Caco-2 (cell line): ENCODE data around the gene C15orf40. TPM values are rescaled to one million over a fixed set of nuclear protein-coding genes. Genes with fewer than 3 reads are reported as not detected.
A peak's percentile ranks its signal among the peaks of the same experiment; 100 is the strongest.
"Not testable (repeated sequence)": the region's sequence is repeated elsewhere in the genome, so short reads cannot be mapped to it uniquely, and the experiment has no call there.

Experiments
- BruUV-seq: library from RNA; stranded (reverse); fragments of 400-500 nt; replicated peaks from 2 replicates; lab custom pipeline; 2021; lab: Mats Ljungman, UMichigan
- CTCF ChIA-PET: fragments of 300-600 bp; sonication (Branson Sonifier 250); formaldehyde crosslinking; loops from one replicate; lab custom pipeline; 2022; ENCODE audit warnings: antibody characterized with exemption; lab: Charles Lee
- POLR2A ChIA-PET: fragments of 300-600 bp; sonication (Branson Sonifier 250); formaldehyde crosslinking; loops from one replicate; lab custom pipeline; 2022; ENCODE audit warnings: antibody characterized with exemption; lab: Charles Lee
- DNase-seq, 2 experiments: peaks; one replicate each; pipeline versions ENCODE4 v3.0.0 to v3.0.0-alpha.2; 2020 to 2022
- H3K27me3 ChIP-seq: replicated peaks from 2 replicates; pipeline ENCODE4 v1.6.0; 2011; ENCODE audit warnings: low read length; ENCODE audit not compliant: control insufficient read depth, insufficient read depth
- H3K36me3 ChIP-seq: 2 replicates; pipeline ENCODE4 v1.5.1; 2011; ENCODE audit warnings: low read length; ENCODE audit not compliant: control insufficient read depth, insufficient read depth
- H3K4me1 ChIP-seq: fragments of 250-450 bp; sonication (Bioruptor Pico); 2 replicates; pipeline ENCODE4 v1.5.1; 2020; ENCODE audit warnings: mild to moderate bottlenecking
- H3K4me3 ChIP-seq: 2 replicates; pipeline ENCODE4 v1.5.1; 2011; ENCODE audit warnings: low read depth, mild to moderate bottlenecking, control low read depth, low read length
- H3K9me3 ChIP-seq: fragments of 250-450 bp; sonication (Bioruptor Pico); 2 replicates; pipeline ENCODE4 v1.5.1; 2020; ENCODE audit warnings: mild to moderate bottlenecking, moderate library complexity
- H3K27ac Mint-ChIP-seq: one replicate; pipeline ENCODE4 v1.8.0; 2022; ENCODE audit warnings: mixed read lengths; ENCODE audit not compliant: unreplicated experiment
- H3K27me3 Mint-ChIP-seq: one replicate; pipeline ENCODE4 v1.8.0; 2022; ENCODE audit warnings: mixed read lengths; ENCODE audit not compliant: insufficient read depth, unreplicated experiment
- H3K36me3 Mint-ChIP-seq: one replicate; pipeline ENCODE4 v1.8.0; 2022; ENCODE audit warnings: mild to moderate bottlenecking, mixed read lengths; ENCODE audit not compliant: insufficient read depth, unreplicated experiment
- H3K4me1 Mint-ChIP-seq: one replicate; pipeline ENCODE4 v1.8.0; 2022; ENCODE audit warnings: low read depth, mixed read lengths; ENCODE audit not compliant: unreplicated experiment
- H3K4me3 Mint-ChIP-seq: one replicate; pipeline ENCODE4 v1.8.0; 2022; ENCODE audit warnings: mild to moderate bottlenecking, moderate library complexity, mixed read lengths; ENCODE audit not compliant: unreplicated experiment
- H3K9me3 Mint-ChIP-seq: one replicate; pipeline ENCODE4 v1.8.0; 2022; ENCODE audit warnings: mixed read lengths; ENCODE audit not compliant: unreplicated experiment
- intact Hi-C: fragments of 100-400 bp; cut with micrococcal nuclease; formaldehyde crosslinking; loops from one replicate; pipeline ENCODE4 v1.10.0; 2022; ENCODE audit not compliant: unreplicated experiment
- total RNA-seq: library from RNA; stranded (reverse); gene quantifications from 2 replicates; pipeline ENCODE4 v1.2.3, GENCODE V29; 2022
- TF ChIP-seq, protein P1 (sequence below), 2 experiments: fragments of 200-600 bp in 1 of 2; IDR thresholded peaks; 1 replicate in 1 of 2; 2 replicates in 1 of 2; pipeline versions ENCODE4 v1.5.1 to v1.8.0; 2011 to 2022; ENCODE audit warnings: antibody characterized with exemption in 1 of 2, control low read depth in 1 of 2, inconsistent platforms in 1 of 2, low read depth in 1 of 2, low read length in 1 of 2, mild to moderate bottlenecking in 1 of 2, moderate library complexity in 1 of 2; ENCODE audit not compliant: insufficient read depth in 1 of 2, severe bottlenecking in 1 of 2, unreplicated experiment in 1 of 2

C15orf40 gene
- total RNA-seq, 1 experiment from 2014 or later, result 27.2 TPM

DNA sequence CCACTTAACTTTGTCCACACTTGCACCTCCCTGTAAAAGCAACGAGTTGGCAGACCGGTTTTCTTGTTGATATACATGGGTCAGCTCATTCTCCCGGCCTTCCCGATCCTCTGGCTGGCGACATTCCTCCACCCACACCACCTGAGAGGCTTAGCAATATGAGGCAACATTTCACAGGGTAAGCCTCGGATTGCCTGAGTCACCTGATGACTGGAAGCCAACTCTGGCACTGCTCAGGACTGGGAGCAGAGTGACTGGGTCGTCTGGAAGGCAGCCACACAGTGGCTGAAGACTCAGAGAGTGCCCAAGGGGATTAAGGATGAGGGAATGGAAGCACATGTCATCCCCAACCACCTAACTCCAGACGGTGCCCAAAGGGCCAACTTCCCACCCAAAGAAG is 68.7 kb downstream of the C15orf40 start:
- peaks cover 18% of the 10 kb centered on the region for H3K27me3 Mint-ChIP-seq
- Histone ChIP-seq H3K36me3 (no peaks in the 10 kb centered on the region), H3K27me3 (no peaks in the 10 kb centered on the region), H3K4me3 (no peak overlapping the region), H3K4me1 (no peaks in the 10 kb centered on the region), H3K9me3 (no peaks in the 10 kb centered on the region)
- CTCF ChIA-PET, result interaction anchor here (1.0 kb wide), 2 partner anchors 68 to 93 kb away, joined by 3 read pairs; no protein-coding TSS in a partner anchor
- DNase-seq, result peak; percentile 50 to 56
- no peak overlapping the region for H3K27ac Mint-ChIP-seq
- intact Hi-C loops, result no loop called here
- no peaks in the 10 kb centered on the region for H3K36me3 Mint-ChIP-seq
- no peak overlapping the region for H3K4me3 Mint-ChIP-seq
- POLR2A ChIA-PET, result interaction anchor here (0.5 kb wide), 1 partner anchor 12 kb away, joined by 4 read pairs; no protein-coding TSS in a partner anchor
- no peaks in the 10 kb centered on the region for H3K4me1 Mint-ChIP-seq
- TF ChIP-seq, protein P1, sequence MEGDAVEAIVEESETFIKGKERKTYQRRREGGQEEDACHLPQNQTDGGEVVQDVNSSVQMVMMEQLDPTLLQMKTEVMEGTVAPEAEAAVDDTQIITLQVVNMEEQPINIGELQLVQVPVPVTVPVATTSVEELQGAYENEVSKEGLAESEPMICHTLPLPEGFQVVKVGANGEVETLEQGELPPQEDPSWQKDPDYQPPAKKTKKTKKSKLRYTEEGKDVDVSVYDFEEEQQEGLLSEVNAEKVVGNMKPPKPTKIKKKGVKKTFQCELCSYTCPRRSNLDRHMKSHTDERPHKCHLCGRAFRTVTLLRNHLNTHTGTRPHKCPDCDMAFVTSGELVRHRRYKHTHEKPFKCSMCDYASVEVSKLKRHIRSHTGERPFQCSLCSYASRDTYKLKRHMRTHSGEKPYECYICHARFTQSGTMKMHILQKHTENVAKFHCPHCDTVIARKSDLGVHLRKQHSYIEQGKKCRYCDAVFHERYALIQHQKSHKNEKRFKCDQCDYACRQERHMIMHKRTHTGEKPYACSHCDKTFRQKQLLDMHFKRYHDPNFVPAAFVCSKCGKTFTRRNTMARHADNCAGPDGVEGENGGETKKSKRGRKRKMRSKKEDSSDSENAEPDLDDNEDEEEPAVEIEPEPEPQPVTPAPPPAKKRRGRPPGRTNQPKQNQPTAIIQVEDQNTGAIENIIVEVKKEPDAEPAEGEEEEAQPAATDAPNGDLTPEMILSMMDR (IDR thresholded peaks at IDR 0.05; ENCODE audit: insufficient read depth in 1 of 2, low read depth in 1 of 2, low read length in 1 of 2, severe bottlenecking in 1 of 2, unreplicated experiment in 1 of 2), result no peak
- BruUV-seq, result no TSS peak
- H3K9me3 Mint-ChIP-seq, result no peaks in the 10 kb centered on the region

DNA sequence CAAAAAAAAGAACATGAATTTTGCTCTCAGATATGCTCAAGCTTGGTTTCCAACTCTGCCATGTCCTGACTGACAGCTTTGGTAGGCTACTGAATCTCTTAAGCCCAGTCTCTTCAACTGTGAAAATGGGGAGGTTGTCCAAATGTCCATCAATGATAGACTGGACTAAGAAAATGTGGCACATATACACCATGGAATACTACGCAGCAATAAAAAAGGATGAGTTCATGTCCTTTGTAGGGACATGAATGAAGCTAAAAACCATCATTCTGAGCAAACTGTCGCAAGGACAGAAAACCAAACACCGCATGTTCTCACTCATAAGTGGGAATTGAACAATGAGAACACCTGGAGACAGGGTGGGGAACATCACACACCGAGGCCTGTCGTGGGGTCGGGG is 71.8 kb downstream of the C15orf40 start:
- H3K9me3 ChIP-seq, H3K4me1 ChIP-seq, H3K4me3 ChIP-seq, H3K36me3 ChIP-seq, H3K27me3 ChIP-seq, DNase-seq, H3K36me3 Mint-ChIP-seq, CTCF ChIA-PET, H3K9me3 Mint-ChIP-seq, H3K4me3 Mint-ChIP-seq, intact Hi-C loops, H3K4me1 Mint-ChIP-seq, BruUV-seq, POLR2A ChIA-PET, H3K27ac Mint-ChIP-seq: not testable (repeated sequence)
- H3K27me3 Mint-ChIP-seq, result peaks cover 20% of the 10 kb centered on the region

Other genes with a start within 250 kb of the C15orf40 start
- gene FSD2, start 205.6 kb downstream of the C15orf40 start, total RNA-seq, result not detected in 2 replicates
- gene WHAMM, start 202.0 kb downstream of the C15orf40 start, total RNA-seq, result 7.4 and 7.8 TPM in 2 replicates
- 5.0 and 5.5 TPM in 2 replicates for gene HOMER2, start 58.9 kb downstream of the C15orf40 start, total RNA-seq
- 31.8 and 33.3 TPM in 2 replicates for gene RAMAC, start 25.4 kb downstream of the C15orf40 start, total RNA-seq
- gene BTBD1, start 55.6 kb upstream of the C15orf40 start, total RNA-seq, result 34.1 and 36.1 TPM in 2 replicates
- not detected in 2 replicates for gene TM6SF1, start 96.0 kb upstream of the C15orf40 start, total RNA-seq
- 22.9 TPM in 2 replicates for gene HDGFL3, start 196.2 kb upstream of the C15orf40 start, total RNA-seq